Measurements from ENCODE around the gene ZNF662. TPM values are rescaled to one million over a fixed set of nuclear protein-coding genes. Genes with fewer than 3 reads are reported as not detected.

Gene ZNF662
- total and polyA plus RNA-seq, 3 experiments from 2014 or later, result 1.1 to 1.5 TPM; not detected in 1

- H3K27ac Mint-ChIP-seq, result peak overlapping the region in 2 of 8 donors; percentile 13 to 59
- CTCF ChIA-PET, result interaction anchor here (0.5 kb wide), 1 partner anchor 778 kb away, joined by 4 read pairs; no protein-coding TSS in a partner anchor
- peaks cover 6% of the 10 kb centered on the region for H3K4me1 ChIP-seq (ENCODE audit: insufficient read depth, low read length)
- no peaks in the 10 kb centered on the region for H3K27me3 ChIP-seq (ENCODE audit: insufficient read depth, low read length, poor library complexity, severe bottlenecking)
- H3K4me3 Mint-ChIP-seq, result peak overlapping the region in 5 of 7 donors; percentile 28 to 72 (median 65)
- H3K27ac ChIP-seq (ENCODE audit: low read depth, low read length), result no peak overlapping the region
- H3K9me3 Mint-ChIP-seq, result peaks cover 14 to 32% (median 26%) of the 10 kb centered on the region in 5 donors
- no peaks in the 10 kb centered on the region for H3K36me3 ChIP-seq (ENCODE audit: insufficient read depth, low read length)
- peaks cover 0 to 18% (median 12%) of the 10 kb centered on the region in 3 donors for H3K36me3 Mint-ChIP-seq
- H3K4me1 Mint-ChIP-seq, result peaks cover 6 to 11% (median 9%) of the 10 kb centered on the region in 3 donors
- H3K27me3 Mint-ChIP-seq, result peaks cover 45 to 63% of the 10 kb centered on the region in 2 donors
- no peak overlapping the region for H3K4me3 ChIP-seq (ENCODE audit: low read length)
- H3K9me3 ChIP-seq (ENCODE audit: low read length), result no peaks in the 10 kb centered on the region
- no peak for DNase-seq
- POLR2A ChIA-PET, result no interaction called here
Measured at GRCh38 chr3:42905740-42906069, 237 bp upstream of the ZNF662 start.

GRCh38 chr3:42906848-42907183 is 874 bp downstream of the ZNF662 start:
- CTCF ChIA-PET, result no interaction called here
- peaks cover 14 to 32% (median 26%) of the 10 kb centered on the region in 5 donors for H3K9me3 Mint-ChIP-seq
- POLR2A ChIA-PET, result no interaction called here
- H3K4me3 ChIP-seq (ENCODE audit: low read length), result no peak overlapping the region
- no peak for DNase-seq
- peaks cover 0 to 18% (median 12%) of the 10 kb centered on the region in 3 donors for H3K36me3 Mint-ChIP-seq
- no peaks in the 10 kb centered on the region for H3K9me3 ChIP-seq (ENCODE audit: low read length)
- no peak overlapping the region for H3K27ac ChIP-seq (ENCODE audit: low read depth, low read length)
- peaks cover 6% of the 10 kb centered on the region for H3K4me1 ChIP-seq (ENCODE audit: insufficient read depth, low read length)
- H3K27ac Mint-ChIP-seq, result peak overlapping the region in 3 of 8 donors; percentile 4 to 55 (median 12)
- H3K4me1 Mint-ChIP-seq, result peaks cover 6 to 11% (median 9%) of the 10 kb centered on the region in 3 donors
- H3K27me3 ChIP-seq (ENCODE audit: insufficient read depth, low read length, poor library complexity, severe bottlenecking), result no peaks in the 10 kb centered on the region
- H3K36me3 ChIP-seq (ENCODE audit: insufficient read depth, low read length), result no peaks in the 10 kb centered on the region
- H3K27me3 Mint-ChIP-seq, result peaks cover 45 to 57% of the 10 kb centered on the region in 2 donors
- peak overlapping the region in 5 of 7 donors; percentile 7 to 57 (median 46) for H3K4me3 Mint-ChIP-seq

GRCh38 chr3:42908675-42909074 is 2.7 kb downstream of the ZNF662 start:
- Mint-ChIP-seq H3K9me3 (peaks cover 12 to 31% (median 23%) of the 10 kb centered on the region in 5 donors), H3K36me3 (peaks cover 3 to 25% (median 12%) of the 10 kb centered on the region in 3 donors), H3K4me1 (peaks cover 6 to 11% (median 9%) of the 10 kb centered on the region in 3 donors), H3K27me3 (peaks cover 38 to 49% of the 10 kb centered on the region in 2 donors), H3K4me3 (no peak overlapping the region), H3K27ac (no peak overlapping the region)
- H3K9me3 ChIP-seq (ENCODE audit: low read length), result peaks cover 2% of the 10 kb centered on the region
- no peak for DNase-seq
- no peak overlapping the region for H3K4me3 ChIP-seq (ENCODE audit: low read length)
- ChIA-PET POLR2A (no interaction called here), CTCF (no interaction called here)
- H3K27me3 ChIP-seq (ENCODE audit: insufficient read depth, low read length, poor library complexity, severe bottlenecking), result no peaks in the 10 kb centered on the region
- H3K4me1 ChIP-seq (ENCODE audit: insufficient read depth, low read length), result peaks cover 6% of the 10 kb centered on the region
- no peaks in the 10 kb centered on the region for H3K36me3 ChIP-seq (ENCODE audit: insufficient read depth, low read length)
- H3K27ac ChIP-seq (ENCODE audit: low read depth, low read length), result no peak overlapping the region

GRCh38 chr3:42911551-42911950 is 5.6 kb downstream of the ZNF662 start:
- Histone ChIP-seq H3K36me3 (ENCODE audit: insufficient read depth, low read length) (no peaks in the 10 kb centered on the region), H3K27ac (ENCODE audit: low read depth, low read length) (no peak overlapping the region), H3K27me3 (ENCODE audit: insufficient read depth, low read length, poor library complexity, severe bottlenecking) (no peaks in the 10 kb centered on the region), H3K9me3 (ENCODE audit: low read length) (peaks cover 18% of the 10 kb centered on the region), H3K4me1 (ENCODE audit: insufficient read depth, low read length) (peaks cover 4% of the 10 kb centered on the region), H3K4me3 (ENCODE audit: low read length) (no peak overlapping the region)
- peaks cover 3 to 4% (median 3%) of the 10 kb centered on the region in 3 donors for H3K4me1 Mint-ChIP-seq
- peaks cover 20 to 33% of the 10 kb centered on the region in 2 donors for H3K27me3 Mint-ChIP-seq
- no peak overlapping the region for H3K27ac Mint-ChIP-seq
- peaks cover 7 to 36% (median 14%) of the 10 kb centered on the region in 3 donors for H3K36me3 Mint-ChIP-seq
- no peak overlapping the region for H3K4me3 Mint-ChIP-seq
- CTCF ChIA-PET, result no interaction called here
- no peak for DNase-seq
- H3K9me3 Mint-ChIP-seq, result peaks cover 27 to 38% (median 36%) of the 10 kb centered on the region in 5 donors
- POLR2A ChIA-PET, result no interaction called here

GRCh38 chr3:42914771-42915515 is 9.0 kb downstream of the ZNF662 start:
- DNase-seq, result no peak
- Histone ChIP-seq H3K27ac (ENCODE audit: low read depth, low read length) (no peak overlapping the region), H3K9me3 (ENCODE audit: low read length) (peaks cover 21% of the 10 kb centered on the region), H3K4me1 (ENCODE audit: insufficient read depth, low read length) (no peaks in the 10 kb centered on the region), H3K4me3 (ENCODE audit: low read length) (no peak overlapping the region), H3K36me3 (ENCODE audit: insufficient read depth, low read length) (no peaks in the 10 kb centered on the region), H3K27me3 (ENCODE audit: insufficient read depth, low read length, poor library complexity, severe bottlenecking) (no peaks in the 10 kb centered on the region)
- peaks cover 8 to 36% (median 14%) of the 10 kb centered on the region in 3 donors for H3K36me3 Mint-ChIP-seq
- H3K27ac Mint-ChIP-seq, result no peak overlapping the region
- POLR2A ChIA-PET, result no interaction called here
- H3K4me1 Mint-ChIP-seq, result no peaks in the 10 kb centered on the region
- CTCF ChIA-PET, result interaction anchor here (0.9 kb wide), 1 partner anchor 9 kb away, joined by 3 read pairs; no protein-coding TSS in a partner anchor
- H3K9me3 Mint-ChIP-seq, result peaks cover 33 to 55% (median 37%) of the 10 kb centered on the region in 5 donors
- no peak overlapping the region for H3K4me3 Mint-ChIP-seq
- peaks cover 0 to 21% of the 10 kb centered on the region in 2 donors for H3K27me3 Mint-ChIP-seq

GRCh38 chr3:42923606-42924005 is 17.7 kb downstream of the ZNF662 start:
- Histone ChIP-seq H3K4me1 (ENCODE audit: insufficient read depth, low read length) (no peaks in the 10 kb centered on the region), H3K27me3 (ENCODE audit: insufficient read depth, low read length, poor library complexity, severe bottlenecking) (no peaks in the 10 kb centered on the region), H3K9me3 (ENCODE audit: low read length) (no peaks in the 10 kb centered on the region), H3K36me3 (ENCODE audit: insufficient read depth, low read length) (no peaks in the 10 kb centered on the region), H3K27ac (ENCODE audit: low read depth, low read length) (no peak overlapping the region), H3K4me3 (ENCODE audit: low read length) (no peak overlapping the region)
- Mint-ChIP-seq H3K9me3 (peaks cover 0 to 11% (median 2%) of the 10 kb centered on the region in 5 donors), H3K27me3 (peaks cover 0 to 9% of the 10 kb centered on the region in 2 donors), H3K4me3 (no peak overlapping the region), H3K36me3 (peaks cover 0 to 10% (median 0%) of the 10 kb centered on the region in 3 donors), H3K4me1 (peaks cover 0 to 10% (median 6%) of the 10 kb centered on the region in 3 donors), H3K27ac (no peak overlapping the region)
- no peak for DNase-seq
- ChIA-PET CTCF (interaction anchor here (1.4 kb wide), 1 partner anchor 8 kb away, joined by 3 read pairs; no protein-coding TSS in a partner anchor), POLR2A (no interaction called here)

- no peaks in the 10 kb centered on the region for H3K4me1 ChIP-seq (ENCODE audit: insufficient read depth, low read length)
- CTCF ChIA-PET, result no interaction called here
- no peak overlapping the region for H3K4me3 ChIP-seq (ENCODE audit: low read length)
- Mint-ChIP-seq H3K4me3 (no peak overlapping the region), H3K27me3 (peaks cover 0 to 4% of the 10 kb centered on the region in 2 donors), H3K27ac (no peak overlapping the region), H3K36me3 (peaks cover 0 to 10% (median 0%) of the 10 kb centered on the region in 3 donors), H3K9me3 (peaks cover 0 to 8% (median 0%) of the 10 kb centered on the region in 5 donors), H3K4me1 (peaks cover 0 to 10% (median 6%) of the 10 kb centered on the region in 3 donors)
- DNase-seq, result peak in 1 of 5 donors; percentile 11
- no peaks in the 10 kb centered on the region for H3K9me3 ChIP-seq (ENCODE audit: low read length)
- POLR2A ChIA-PET, result no interaction called here
- no peaks in the 10 kb centered on the region for H3K27me3 ChIP-seq (ENCODE audit: insufficient read depth, low read length, poor library complexity, severe bottlenecking)
- H3K36me3 ChIP-seq (ENCODE audit: insufficient read depth, low read length), result no peaks in the 10 kb centered on the region
- no peak overlapping the region for H3K27ac ChIP-seq (ENCODE audit: low read depth, low read length)
Measured at GRCh38 chr3:42926310-42926709, 20.4 kb downstream of the ZNF662 start.

GRCh38 chr3:42934111-42934510 is 28.2 kb downstream of the ZNF662 start:
- Mint-ChIP-seq H3K36me3 (peaks cover 0 to under 1% (median 0%) of the 10 kb centered on the region in 3 donors), H3K27ac (no peak overlapping the region), H3K27me3 (no peaks in the 10 kb centered on the region), H3K9me3 (no peaks in the 10 kb centered on the region), H3K4me3 (no peak overlapping the region), H3K4me1 (peaks cover 16 to 23% (median 21%) of the 10 kb centered on the region in 3 donors)
- H3K4me1 ChIP-seq (ENCODE audit: insufficient read depth, low read length), result peaks cover 18% of the 10 kb centered on the region
- no peaks in the 10 kb centered on the region for H3K36me3 ChIP-seq (ENCODE audit: insufficient read depth, low read length)
- ChIA-PET CTCF (no interaction called here), POLR2A (no interaction called here)
- H3K27ac ChIP-seq (ENCODE audit: low read depth, low read length), result no peak overlapping the region
- DNase-seq, result no peak
- H3K27me3 ChIP-seq (ENCODE audit: insufficient read depth, low read length, poor library complexity, severe bottlenecking), result no peaks in the 10 kb centered on the region
- H3K9me3 ChIP-seq (ENCODE audit: low read length), result no peaks in the 10 kb centered on the region
- H3K4me3 ChIP-seq (ENCODE audit: low read length), result no peak overlapping the region

All from CD8-positive, alpha-beta memory T cell (primary cell).